Colonic mucosa (tissue), 4 donors: Measurements from ENCODE around the gene CNPY4. TPM values are rescaled to one million over a fixed set of nuclear protein-coding genes. Genes with fewer than 3 reads are reported as not detected.

ENCODE experiments used
- DNase-seq: peaks from one replicate; pipeline ENCODE4 v3.0.0-alpha.2; 2020
- H3K27ac ChIP-seq: fragments of 200-600 bp; one replicate; pipeline ENCODE4 v1.8.0; 2021
- H3K27me3 ChIP-seq: fragments of 200-600 bp; one replicate; pipeline ENCODE4 v1.8.0; 2021
- H3K36me3 ChIP-seq: fragments of 200-600 bp; one replicate; pipeline ENCODE4 v1.8.0; 2021
- H3K4me1 ChIP-seq: fragments of 200-600 bp; one replicate; pipeline ENCODE4 v1.8.0; 2021; ENCODE audit warnings: mild to moderate bottlenecking
- H3K4me3 ChIP-seq: fragments of 200-600 bp; one replicate; pipeline ENCODE4 v1.8.0; 2021
- H3K9ac ChIP-seq, 2 donors: one replicate each; pipeline ENCODE4 v1.7.0; 2013; ENCODE audit warnings: control low read depth in 2 of 2, low read depth in 2 of 2, low read length in 2 of 2
- H3K9me3 ChIP-seq: fragments of 200-600 bp; one replicate; pipeline ENCODE4 v1.8.0; 2021
- intact Hi-C: fragments of 100-400 bp; cut with DNase I; formaldehyde crosslinking; loops from one replicate; pipeline ENCODE4 v1.14.1; 2022
- total RNA-seq, 2 donors: library from RNA; stranded (reverse); fragmentation: NEBNext Ultra II Directional in 1 of 2; extraction: Animal tissue kit (Norgen Biotek cat#: 25700) in 1 of 2; gene quantifications; one replicate each; pipeline ENCODE4 v1.2.1, GENCODE V29; 2021
- TF ChIP-seq, protein P1 (sequence below): fragments of 200-600 bp; IDR thresholded peaks from one replicate; pipeline ENCODE4 v1.8.0; 2022; ENCODE audit warnings: antibody characterized with exemption, mild to moderate bottlenecking
- donor health status: healthy.
- donor health status: DM: no; HTN: no; CAD: no.
- donor health status: DM: no; HTN: no; CAD: no.

CNPY4 gene
- total RNA-seq, 2 donors from 2014 or later = 8.4 to 10.6 TPM

- Histone ChIP-seq H3K27ac (peak overlapping the region; percentile 56), H3K4me3 (peak overlapping the region; percentile 67), H3K36me3 (no peaks in the 10 kb centered on the region), H3K9ac (peak overlapping the region; percentile 63 to 99), H3K27me3 (no peaks in the 10 kb centered on the region), H3K4me1 (peaks cover 4% of the 10 kb centered on the region), H3K9me3 (no peaks in the 10 kb centered on the region)
- intact Hi-C loops = no loop called here
- TF ChIP-seq, protein P1, sequence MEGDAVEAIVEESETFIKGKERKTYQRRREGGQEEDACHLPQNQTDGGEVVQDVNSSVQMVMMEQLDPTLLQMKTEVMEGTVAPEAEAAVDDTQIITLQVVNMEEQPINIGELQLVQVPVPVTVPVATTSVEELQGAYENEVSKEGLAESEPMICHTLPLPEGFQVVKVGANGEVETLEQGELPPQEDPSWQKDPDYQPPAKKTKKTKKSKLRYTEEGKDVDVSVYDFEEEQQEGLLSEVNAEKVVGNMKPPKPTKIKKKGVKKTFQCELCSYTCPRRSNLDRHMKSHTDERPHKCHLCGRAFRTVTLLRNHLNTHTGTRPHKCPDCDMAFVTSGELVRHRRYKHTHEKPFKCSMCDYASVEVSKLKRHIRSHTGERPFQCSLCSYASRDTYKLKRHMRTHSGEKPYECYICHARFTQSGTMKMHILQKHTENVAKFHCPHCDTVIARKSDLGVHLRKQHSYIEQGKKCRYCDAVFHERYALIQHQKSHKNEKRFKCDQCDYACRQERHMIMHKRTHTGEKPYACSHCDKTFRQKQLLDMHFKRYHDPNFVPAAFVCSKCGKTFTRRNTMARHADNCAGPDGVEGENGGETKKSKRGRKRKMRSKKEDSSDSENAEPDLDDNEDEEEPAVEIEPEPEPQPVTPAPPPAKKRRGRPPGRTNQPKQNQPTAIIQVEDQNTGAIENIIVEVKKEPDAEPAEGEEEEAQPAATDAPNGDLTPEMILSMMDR = no peak
- no peak for DNase-seq
These were observed 28.8 kb downstream of the CNPY4 start for GRCh38 chr7:100148225-100148558.

GRCh38 chr7:100148559-100149328 lies 29.3 kb downstream of the CNPY4 start, which contains the start of gene LAMTOR4:
LAMTOR4 (plus strand) TSS chr7:100148918; CDS start chr7:100148973, 55 bp downstream.
- Histone ChIP-seq H3K36me3 (no peaks in the 10 kb centered on the region), H3K27ac (peak within 1 kb of the TSS; percentile 56), H3K4me3 (peak within 1 kb of the TSS; percentile 67), H3K9ac (peak within 1 kb of the TSS; percentile 99), H3K27me3 (no peaks in the 10 kb centered on the region), H3K9me3 (no peaks in the 10 kb centered on the region), H3K4me1 (peaks cover 8% of the 10 kb centered on the region)
- intact Hi-C loops = no loop called here
- DNase-seq = peak; percentile 99
- TF ChIP-seq, protein P1 = no peak

- intact Hi-C loops = no loop called here
- no peak for DNase-seq
- Histone ChIP-seq H3K36me3 (no peaks in the 10 kb centered on the region), H3K27me3 (no peaks in the 10 kb centered on the region), H3K27ac (peak overlapping the region; percentile 75), H3K4me3 (no peak overlapping the region), H3K9ac (no peak overlapping the region), H3K9me3 (no peaks in the 10 kb centered on the region), H3K4me1 (peaks cover 34% of the 10 kb centered on the region)
- TF ChIP-seq, protein P1 = no peak
These were observed 33.0 kb downstream of the CNPY4 start for GRCh38 chr7:100152404-100152803.

DNA sequence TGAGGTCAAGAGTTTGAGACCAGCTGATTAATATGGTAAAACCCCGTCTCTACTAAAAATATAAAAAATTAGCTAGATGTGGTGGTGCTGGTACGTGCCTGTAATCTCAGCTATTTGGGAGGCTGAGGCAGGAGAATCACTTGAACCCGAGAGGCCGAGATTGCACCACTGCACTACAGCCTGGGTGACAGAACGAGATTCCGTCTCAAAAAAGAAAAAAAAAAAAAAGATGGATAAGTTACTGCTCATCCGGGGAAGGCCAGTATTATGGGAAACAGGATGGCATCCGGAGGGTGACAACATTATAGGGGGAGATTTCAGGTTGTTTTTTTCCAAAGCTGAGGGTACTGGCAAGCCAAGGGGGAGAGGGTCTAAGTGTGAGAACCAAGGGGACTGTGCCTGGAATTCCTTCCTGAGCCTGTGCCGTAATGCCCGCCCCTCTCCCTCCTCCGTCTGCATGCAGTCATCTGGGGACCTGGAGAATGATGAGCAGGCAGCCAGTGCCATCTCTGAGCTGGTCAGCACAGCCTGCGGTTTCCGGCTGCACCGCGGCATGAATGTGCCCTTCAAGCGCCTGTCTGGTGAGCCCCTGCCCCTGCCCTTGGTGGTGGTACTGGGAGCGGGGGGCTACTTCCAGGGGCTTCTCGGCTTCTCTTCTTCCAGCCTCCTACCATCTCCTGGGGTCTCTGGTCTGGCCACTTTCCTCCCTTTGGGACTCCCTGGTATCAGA lies 33.7 kb downstream of the CNPY4 start:
- Histone ChIP-seq H3K36me3 (no peaks in the 10 kb centered on the region), H3K4me3 (no peak overlapping the region), H3K27me3 (no peaks in the 10 kb centered on the region), H3K4me1 (peaks cover 37% of the 10 kb centered on the region), H3K27ac (peak overlapping the region; percentile 75), H3K9me3 (no peaks in the 10 kb centered on the region), H3K9ac (peak overlapping the region in 1 of 2 donors; percentile 35)
- intact Hi-C loops = no loop called here
- TF ChIP-seq, protein P1 = no peak
- DNase-seq = no peak

DNA sequence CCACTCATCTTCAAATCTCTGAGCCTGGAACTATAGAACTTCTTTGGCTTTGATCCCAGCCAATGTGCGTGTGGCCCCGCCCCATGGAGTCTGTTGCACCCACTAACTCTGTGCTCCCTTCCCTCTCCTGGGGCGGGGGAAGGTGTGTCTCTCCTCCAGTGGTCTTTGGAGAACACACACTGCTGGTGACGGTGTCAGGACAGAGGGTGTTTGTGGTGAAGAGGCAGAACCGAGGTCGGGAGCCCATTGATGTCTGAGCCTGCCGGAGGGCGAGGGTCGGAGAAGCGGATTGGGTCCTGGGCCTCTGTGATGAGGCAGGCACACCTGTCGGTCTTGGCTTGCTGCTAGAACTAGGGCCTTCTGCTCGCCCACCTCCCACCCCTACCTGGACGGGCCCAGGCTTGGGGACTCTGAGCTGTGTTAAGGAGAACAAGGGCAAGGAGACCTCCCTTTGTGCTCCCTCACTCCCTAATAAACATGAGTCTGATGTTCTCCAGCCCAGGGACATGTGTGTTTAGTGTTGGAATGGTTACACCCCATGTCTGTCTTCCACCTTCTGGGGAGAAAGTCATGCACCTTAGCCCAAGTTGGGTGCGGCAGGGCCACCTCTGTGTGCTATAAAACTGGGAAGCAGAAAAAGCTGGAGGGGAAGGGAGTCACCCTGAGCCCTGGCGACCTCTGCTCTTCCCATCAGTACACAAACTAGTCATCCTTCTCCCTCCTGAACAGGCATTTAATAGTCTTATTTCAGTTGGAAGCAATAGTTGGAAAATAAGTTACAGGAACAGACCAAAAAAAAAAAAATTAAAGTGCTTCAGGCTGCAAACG lies 34.5 kb downstream of the CNPY4 start:
- H3K36me3 ChIP-seq = no peaks in the 10 kb centered on the region
- H3K4me3 ChIP-seq = no peak overlapping the region
- H3K4me1 ChIP-seq = peaks cover 37% of the 10 kb centered on the region
- intact Hi-C loops = no loop called here
- TF ChIP-seq, protein P1 = no peak
- DNase-seq = peak; percentile 88
- H3K27me3 ChIP-seq = no peaks in the 10 kb centered on the region
- H3K9ac ChIP-seq = peak overlapping the region; percentile 35 to 46
- peak overlapping the region; percentile 75 for H3K27ac ChIP-seq
- no peaks in the 10 kb centered on the region for H3K9me3 ChIP-seq
